Transverse colon (tissue), 4 donors: Measurements from ENCODE around the gene KREMEN1. TPM values are rescaled to one million over a fixed set of nuclear protein-coding genes. Genes with fewer than 3 reads are reported as not detected.

Experiments
- DNase-seq: peaks from one replicate; pipeline ENCODE4 v3.0.0-alpha.2; 2019
- H3K27ac ChIP-seq, 4 donors: fragments of 200-600 bp; sonication (generic); 2 replicates each; pipeline ENCODE4 v1.5.1; 2016 to 2018; ENCODE audit warnings: inconsistent platforms in 4 of 4
- H3K27me3 ChIP-seq: fragments of 200-600 bp; sonication (generic); 2 replicates; pipeline ENCODE4 v1.5.1; 2017; ENCODE audit warnings: inconsistent platforms
- H3K36me3 ChIP-seq, 4 donors: fragments of 200-600 bp; sonication (generic); 2 replicates each; pipeline ENCODE4 v1.5.1; 2017 to 2019; ENCODE audit warnings: inconsistent platforms in 4 of 4
- H3K4me1 ChIP-seq, 4 donors: fragments of 200-600 bp; sonication (generic); 2 replicates each; pipeline ENCODE4 v1.5.1; 2017 to 2020; ENCODE audit warnings: inconsistent platforms in 4 of 4
- H3K4me3 ChIP-seq, 4 donors: fragments of 200-600 bp; sonication (generic); 1 replicate in 1 of 4; 2 replicates in 3 of 4; pipeline versions ENCODE4 v1.5.1 to v1.6.1; 2017 to 2019; ENCODE audit warnings: inconsistent platforms in 4 of 4
- H3K9me3 ChIP-seq, 2 donors: fragments of 200-600 bp; sonication (generic); 2 replicates each; pipeline ENCODE4 v1.5.1; 2017 to 2019; ENCODE audit warnings: inconsistent platforms in 2 of 2
- EP300 ChIP-seq: sonication (generic); formaldehyde crosslinking; IDR thresholded peaks from one replicate; pipeline ENCODE4 v1.6.1; 2017; ENCODE audit warnings: antibody characterized with exemption, low read depth
- POLR2A ChIP-seq: fragments of 450-650 bp; IDR thresholded peaks from one replicate; pipeline ENCODE4 v1.6.1; 2016; ENCODE audit warnings: antibody characterized with exemption, mild to moderate bottlenecking, moderate library complexity
- POLR2AphosphoS5 ChIP-seq, 3 donors: sonication (generic); formaldehyde crosslinking; IDR thresholded peaks; one replicate each; pipeline ENCODE4 v1.6.1; 2016; ENCODE audit warnings: antibody characterized with exemption in 3 of 3
- whole genome bisulfite sequencing, 2 donors: methylation state at CpG; one replicate each; pipeline ENCODE4 v1.1.5; 2018; ENCODE audit warnings: low coverage in 1 of 2; 5-methylcytosine and 5-hydroxymethylcytosine counted together
- in situ Hi-C, 4 donors: fragments of 200-750 bp; cut with MboI; loops; one replicate each; pipeline versions ENCODE4 v1.15.0 to v1.15.1; 2017; ENCODE audit warnings: low sequenced_read_pairs in 3 of 4, low pct_ligation_motif_present in 1 of 4, low pct_unique_long_range_greater_than_20kb in 1 of 4
- intact Hi-C: fragments of 100-400 bp; cut with DNase I; formaldehyde crosslinking; loops from one replicate; pipeline ENCODE4 v1.15.1; 2023; ENCODE audit warnings: low total_unique reads
- total RNA-seq, 4 donors: library from RNA; depleted of rRNA; stranded (reverse); fragments of >200 nt; gene quantifications; one replicate each; pipeline ENCODE4 v1.1.0, GENCODE V29; 2016
- TF ChIP-seq, protein P1 (sequence below), 5 experiments: fragments of 200-600 bp in 3 of 5; fragments of 450-650 bp in 2 of 5; sonication (generic) in 3 of 5; IDR thresholded peaks; 1 replicate in 2 of 5; 2 replicates in 3 of 5; pipeline ENCODE4 v1.5.1; 2016 to 2017; ENCODE audit warnings: antibody characterized with exemption in 5 of 5, inconsistent platforms in 3 of 5, mild to moderate bottlenecking in 2 of 5, moderate library complexity in 1 of 5

KREMEN1 gene
- total RNA-seq, 4 donors from 2014 or later: 5.2 to 39.2 (median 20.1) TPM

DNA sequence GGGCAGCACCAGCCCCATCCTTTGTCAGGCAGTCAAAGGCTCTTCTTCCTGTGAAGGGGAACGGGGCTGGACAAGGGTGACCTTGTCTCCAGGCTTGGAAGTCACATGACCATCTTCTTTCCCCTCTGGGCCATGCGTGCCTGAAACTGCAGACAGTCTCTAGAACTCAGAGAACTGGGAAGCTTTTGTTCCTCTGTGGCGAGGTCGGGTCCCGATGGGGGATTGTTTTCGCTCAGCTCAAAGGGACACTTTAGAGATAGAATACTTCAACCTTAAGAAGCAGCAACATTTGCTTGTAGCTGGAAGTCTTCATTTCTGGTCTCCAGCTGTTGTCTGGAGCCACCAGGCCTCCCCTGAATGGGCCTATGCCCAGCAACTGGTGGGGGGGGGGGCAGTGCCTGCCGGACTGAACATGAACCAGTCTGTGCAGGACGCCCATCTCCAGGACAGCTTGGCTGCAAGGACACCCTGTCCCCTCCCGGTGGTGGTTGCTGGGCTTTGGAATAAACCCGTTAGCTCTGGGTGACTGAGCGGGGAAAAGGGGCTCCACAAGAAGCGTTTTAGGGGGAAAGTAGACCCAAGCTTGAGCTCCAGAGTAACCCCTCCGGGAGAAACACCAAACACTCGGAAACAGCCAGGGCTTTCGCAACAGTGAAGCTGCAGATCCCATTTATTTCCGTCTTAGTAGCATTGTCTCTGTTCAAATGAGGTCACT is 77.2 kb downstream of the KREMEN1 start:
- Histone ChIP-seq H3K27ac (peak overlapping the region; percentile 17 to 78 (median 26)), H3K9me3 (no peaks in the 10 kb centered on the region), H3K36me3 (no peaks in the 10 kb centered on the region), H3K4me3 (no peak overlapping the region), H3K27me3 (no peaks in the 10 kb centered on the region), H3K4me1 (peaks cover 0 to 44% (median 11%) of the 10 kb centered on the region in 4 donors)
- TF ChIP-seq, protein P1, sequence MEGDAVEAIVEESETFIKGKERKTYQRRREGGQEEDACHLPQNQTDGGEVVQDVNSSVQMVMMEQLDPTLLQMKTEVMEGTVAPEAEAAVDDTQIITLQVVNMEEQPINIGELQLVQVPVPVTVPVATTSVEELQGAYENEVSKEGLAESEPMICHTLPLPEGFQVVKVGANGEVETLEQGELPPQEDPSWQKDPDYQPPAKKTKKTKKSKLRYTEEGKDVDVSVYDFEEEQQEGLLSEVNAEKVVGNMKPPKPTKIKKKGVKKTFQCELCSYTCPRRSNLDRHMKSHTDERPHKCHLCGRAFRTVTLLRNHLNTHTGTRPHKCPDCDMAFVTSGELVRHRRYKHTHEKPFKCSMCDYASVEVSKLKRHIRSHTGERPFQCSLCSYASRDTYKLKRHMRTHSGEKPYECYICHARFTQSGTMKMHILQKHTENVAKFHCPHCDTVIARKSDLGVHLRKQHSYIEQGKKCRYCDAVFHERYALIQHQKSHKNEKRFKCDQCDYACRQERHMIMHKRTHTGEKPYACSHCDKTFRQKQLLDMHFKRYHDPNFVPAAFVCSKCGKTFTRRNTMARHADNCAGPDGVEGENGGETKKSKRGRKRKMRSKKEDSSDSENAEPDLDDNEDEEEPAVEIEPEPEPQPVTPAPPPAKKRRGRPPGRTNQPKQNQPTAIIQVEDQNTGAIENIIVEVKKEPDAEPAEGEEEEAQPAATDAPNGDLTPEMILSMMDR (IDR thresholded peaks at IDR 0.05): no peak
- TF ChIP-seq POLR2AphosphoS5 (IDR thresholded peaks at IDR 0.05) (no peak), POLR2A (no peak), EP300 (no peak)
- no peak for DNase-seq
- in situ Hi-C loops: loop anchor here in 2 of 4 donors (10.0 to 25.0 kb wide), 2 partner anchors 288 to 295 kb away; no protein-coding TSS in a partner anchor
- WGBS, 2 donors: 78 to 100% methylated on average over 2 to 16 of the region's 16 CpGs
- intact Hi-C loops: no loop called here

DNA sequence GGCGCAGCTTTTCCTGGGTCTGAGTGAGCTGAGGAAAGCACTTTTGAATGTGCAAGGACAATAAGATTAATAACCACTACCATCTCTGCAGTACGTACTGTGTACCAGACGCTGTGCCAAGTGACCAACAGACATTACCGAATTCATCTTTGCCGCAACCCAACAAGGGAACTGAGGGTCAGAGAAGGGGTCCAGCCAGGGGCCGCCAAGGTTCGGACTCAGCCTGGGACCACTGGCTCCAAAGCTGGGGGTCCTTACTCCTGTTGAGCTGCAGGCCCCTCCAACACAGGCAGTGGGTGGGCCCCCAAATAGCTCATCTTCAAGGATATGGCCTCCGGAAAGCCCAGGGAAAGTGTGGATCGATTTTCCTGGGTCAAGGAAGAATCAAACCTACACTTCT is 77.9 kb downstream of the KREMEN1 start:
- H3K27ac ChIP-seq: peak overlapping the region; percentile 7 to 78 (median 22)

DNA sequence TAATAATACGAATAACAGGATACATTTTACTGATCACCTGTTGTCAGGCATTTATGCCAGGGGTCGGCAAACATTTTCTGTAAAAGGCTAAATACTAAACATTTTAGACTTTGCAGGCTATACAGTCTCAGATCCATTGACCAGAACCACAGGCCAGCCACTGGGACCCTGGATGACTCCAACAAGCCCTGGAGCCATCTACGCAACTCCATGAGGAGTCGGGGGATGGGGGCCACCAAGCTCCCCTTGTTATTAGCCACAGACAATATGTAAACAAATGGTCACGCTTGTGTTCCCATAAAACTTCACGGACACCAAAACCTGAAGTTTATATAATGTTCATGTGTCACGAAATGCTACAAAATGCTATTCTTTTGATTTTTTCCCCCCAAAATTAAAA is 78.5 kb downstream of the KREMEN1 start:
- intact Hi-C loops: no loop called here
- in situ Hi-C loops: loop anchor here in 2 of 4 donors (10.0 to 25.0 kb wide), 2 partner anchors 289 to 297 kb away; no protein-coding TSS in a partner anchor

More for the DNA sequence above, 77.9 kb downstream of the KREMEN1 start:
- Histone ChIP-seq H3K36me3 (no peaks in the 10 kb centered on the region), H3K27me3 (no peaks in the 10 kb centered on the region), H3K4me1 (peaks cover 0 to 44% (median 11%) of the 10 kb centered on the region in 4 donors), H3K9me3 (no peaks in the 10 kb centered on the region), H3K4me3 (no peak overlapping the region)
- in situ Hi-C loops: loop anchor here in 2 of 4 donors (10.0 to 25.0 kb wide), 2 partner anchors 288 to 296 kb away; no protein-coding TSS in a partner anchor
- intact Hi-C loops: no loop called here
- whole genome bisulfite sequencing, 2 donors: 80 to 86% methylated on average over 1 to 9 of the region's 9 CpGs
- no peak for DNase-seq
- no peak for TF ChIP-seq EP300
- TF ChIP-seq POLR2A: no peak
- no peak for TF ChIP-seq POLR2AphosphoS5 (IDR thresholded peaks at IDR 0.05)

DNA sequence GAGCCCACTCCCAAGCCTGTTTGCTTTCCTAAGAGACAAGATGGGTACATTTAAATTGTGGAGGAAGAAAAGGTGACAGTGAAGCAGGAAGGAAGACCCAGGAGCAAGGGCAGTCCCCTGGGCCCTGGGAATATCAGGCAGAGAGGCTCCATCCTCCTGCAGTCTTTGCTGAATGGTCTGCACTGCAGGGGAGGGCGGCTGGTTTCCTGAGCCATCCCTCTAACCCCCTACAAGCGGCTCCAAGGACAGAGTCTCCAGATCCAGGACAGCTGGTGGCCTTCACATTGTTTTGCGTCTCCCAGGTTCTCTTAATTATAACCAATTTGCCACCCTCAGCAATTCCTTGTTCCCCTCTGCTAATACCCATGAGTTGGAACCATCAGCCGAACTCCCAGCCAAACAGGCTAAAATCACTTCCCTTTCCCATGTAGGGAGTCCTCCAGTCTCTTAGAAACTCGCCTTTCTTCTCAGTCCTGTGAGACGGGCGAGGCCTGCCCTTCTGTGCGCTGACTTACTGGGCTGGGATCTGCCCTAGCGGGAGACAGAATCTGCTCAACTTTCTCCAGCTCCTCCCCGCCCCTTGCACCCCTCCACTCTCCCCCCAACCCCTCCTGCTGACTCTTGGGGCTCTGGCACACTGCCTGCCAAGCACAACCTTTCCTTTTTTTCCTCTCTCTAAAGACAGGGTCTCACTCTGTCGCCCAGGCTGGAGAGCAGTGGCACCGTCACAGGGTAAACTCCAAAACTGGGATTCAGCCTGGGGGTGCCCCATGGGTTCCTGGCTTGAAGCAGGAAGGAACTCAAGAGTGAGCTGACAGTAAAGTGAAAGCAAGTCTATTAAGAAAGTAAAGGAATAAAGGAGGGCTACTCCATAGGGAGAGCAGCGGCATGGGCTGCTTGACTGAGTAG is 79.5 kb downstream of the KREMEN1 start:
- no peaks in the 10 kb centered on the region for H3K36me3 ChIP-seq
- H3K27me3 ChIP-seq: no peaks in the 10 kb centered on the region
- peak overlapping the region; percentile 69 to 78 (median 72) for H3K27ac ChIP-seq
- peaks cover 0 to 48% (median 11%) of the 10 kb centered on the region in 4 donors for H3K4me1 ChIP-seq
- intact Hi-C loops (no loop called here), in situ Hi-C loops (loop anchor here in 2 of 4 donors (10.0 to 25.0 kb wide), 2 partner anchors 290 to 297 kb away; no protein-coding TSS in a partner anchor)
- WGBS, 2 donors: 50 to 57% methylated on average over 1 to 13 of the region's 13 CpGs
- H3K4me3 ChIP-seq: no peak overlapping the region
- H3K9me3 ChIP-seq: no peaks in the 10 kb centered on the region
- DNase-seq: no peak
- no peak for TF ChIP-seq EP300
- TF ChIP-seq POLR2AphosphoS5 (IDR thresholded peaks at IDR 0.05): no peak
- TF ChIP-seq, protein P1 (IDR thresholded peaks at IDR 0.05): no peak
- no peak for TF ChIP-seq POLR2A

More for the DNA sequence above, 78.5 kb downstream of the KREMEN1 start:
- TF ChIP-seq EP300 (no peak), POLR2A (no peak), POLR2AphosphoS5 (IDR thresholded peaks at IDR 0.05) (no peak)
- TF ChIP-seq, protein P1 (IDR thresholded peaks at IDR 0.05): no peak
- Histone ChIP-seq H3K36me3 (no peaks in the 10 kb centered on the region), H3K9me3 (no peaks in the 10 kb centered on the region), H3K27ac (peak overlapping the region in 2 of 4 donors; percentile 75 to 78), H3K4me1 (peaks cover 0 to 48% (median 11%) of the 10 kb centered on the region in 4 donors), H3K4me3 (no peak overlapping the region), H3K27me3 (no peaks in the 10 kb centered on the region)
- WGBS, 2 donors: 74 to 83% methylated on average over 6 to 7 of the region's 7 CpGs
- DNase-seq: no peak
